MM.1S (cell line): ENCODE results near the gene SLC16A12.

Experiments
- EZH2 ChIP-seq: fragments of 300-600 bp; sonication (generic); optimal IDR thresholded peaks from 2 replicates; pipeline ENCODE3; 2017; ENCODE audit warnings: low read depth, mild to moderate bottlenecking, antibody characterized with exemption, low read length, mixed read lengths
- TF ChIP-seq, protein P1 (sequence below): fragments of 300-600 bp; sonication (generic); IDR thresholded peaks from 2 replicates; pipeline ENCODE4 v1.5.1; 2016; ENCODE audit warnings: antibody characterized with exemption, low read length, mixed read lengths

- TF ChIP-seq, protein P1, sequence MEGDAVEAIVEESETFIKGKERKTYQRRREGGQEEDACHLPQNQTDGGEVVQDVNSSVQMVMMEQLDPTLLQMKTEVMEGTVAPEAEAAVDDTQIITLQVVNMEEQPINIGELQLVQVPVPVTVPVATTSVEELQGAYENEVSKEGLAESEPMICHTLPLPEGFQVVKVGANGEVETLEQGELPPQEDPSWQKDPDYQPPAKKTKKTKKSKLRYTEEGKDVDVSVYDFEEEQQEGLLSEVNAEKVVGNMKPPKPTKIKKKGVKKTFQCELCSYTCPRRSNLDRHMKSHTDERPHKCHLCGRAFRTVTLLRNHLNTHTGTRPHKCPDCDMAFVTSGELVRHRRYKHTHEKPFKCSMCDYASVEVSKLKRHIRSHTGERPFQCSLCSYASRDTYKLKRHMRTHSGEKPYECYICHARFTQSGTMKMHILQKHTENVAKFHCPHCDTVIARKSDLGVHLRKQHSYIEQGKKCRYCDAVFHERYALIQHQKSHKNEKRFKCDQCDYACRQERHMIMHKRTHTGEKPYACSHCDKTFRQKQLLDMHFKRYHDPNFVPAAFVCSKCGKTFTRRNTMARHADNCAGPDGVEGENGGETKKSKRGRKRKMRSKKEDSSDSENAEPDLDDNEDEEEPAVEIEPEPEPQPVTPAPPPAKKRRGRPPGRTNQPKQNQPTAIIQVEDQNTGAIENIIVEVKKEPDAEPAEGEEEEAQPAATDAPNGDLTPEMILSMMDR, result no peak
- TF ChIP-seq EZH2, result no peak
Measured at GRCh38 chr10:89575031-89575430, 39.6 kb upstream of the SLC16A12 start.
